ENCODE results near the gene ST8SIA1. TPM values are rescaled to one million over a fixed set of nuclear protein-coding genes. Genes with fewer than 3 reads are reported as not detected.

ST8SIA1 gene
- total RNA-seq, 1 experiment from 2014 or later: not detected

DNA sequence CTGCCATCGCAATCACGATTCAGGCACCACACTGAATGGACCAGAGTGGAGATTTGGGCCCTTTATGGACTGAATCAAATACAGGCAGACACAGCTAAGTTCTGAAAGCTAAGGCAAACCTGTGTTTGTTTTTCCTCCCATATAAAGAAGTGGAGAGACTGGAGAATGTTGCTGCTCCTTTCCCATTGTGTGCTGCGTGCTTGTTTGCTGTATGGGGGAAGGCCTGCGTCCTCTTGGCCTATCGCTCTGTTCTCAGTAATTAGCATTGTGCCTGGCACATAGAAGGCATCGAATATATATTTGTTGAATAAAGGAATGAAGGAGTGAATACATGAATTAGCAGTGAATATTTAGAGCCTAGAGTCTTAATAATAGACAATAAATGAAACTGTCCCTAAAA, 12.4 kb downstream of the ST8SIA1 start:
- Mint-ChIP-seq H3K36me3 (ENCODE audit: insufficient read depth in 1 of 3, low read depth in 3 of 3) (no peaks in the 10 kb centered on the region; a peak in 1 of 7 replicates), H3K9me3 (no peaks in the 10 kb centered on the region), H3K4me1 (peaks cover 10 to 15% of the 10 kb centered on the region in 2 experiments), H3K4me3 (no peak overlapping the region), H3K27me3 (ENCODE audit: low read depth) (peaks cover 2% of the 10 kb centered on the region; the same call in 1 of the 2 replicates), H3K27ac (no peak overlapping the region)
- no peak overlapping the region for H2BK15ac ChIP-seq (ENCODE audit: low read depth, low read length)
- H4K5ac ChIP-seq (ENCODE audit: insufficient read length, low read depth, low read length): no peak overlapping the region
- H3K18ac ChIP-seq (ENCODE audit: insufficient read length, low read depth, low read length): no peak overlapping the region
- no peaks in the 10 kb centered on the region for H3K79me2 ChIP-seq (ENCODE audit: insufficient read depth, low read length)
- no peak overlapping the region for H2BK120ac ChIP-seq (ENCODE audit: low read depth, low read length, poor library complexity, severe bottlenecking)
- H3K9me3 ChIP-seq (ENCODE audit: control insufficient read depth, low read depth, low read length): no peaks in the 10 kb centered on the region
- H3K4me2 ChIP-seq (ENCODE audit: insufficient read depth, insufficient read length, low read length): no peak overlapping the region
- H2BK12ac ChIP-seq (ENCODE audit: insufficient read length, low read depth, low read length): no peak overlapping the region
- TF ChIP-seq, protein P1, sequence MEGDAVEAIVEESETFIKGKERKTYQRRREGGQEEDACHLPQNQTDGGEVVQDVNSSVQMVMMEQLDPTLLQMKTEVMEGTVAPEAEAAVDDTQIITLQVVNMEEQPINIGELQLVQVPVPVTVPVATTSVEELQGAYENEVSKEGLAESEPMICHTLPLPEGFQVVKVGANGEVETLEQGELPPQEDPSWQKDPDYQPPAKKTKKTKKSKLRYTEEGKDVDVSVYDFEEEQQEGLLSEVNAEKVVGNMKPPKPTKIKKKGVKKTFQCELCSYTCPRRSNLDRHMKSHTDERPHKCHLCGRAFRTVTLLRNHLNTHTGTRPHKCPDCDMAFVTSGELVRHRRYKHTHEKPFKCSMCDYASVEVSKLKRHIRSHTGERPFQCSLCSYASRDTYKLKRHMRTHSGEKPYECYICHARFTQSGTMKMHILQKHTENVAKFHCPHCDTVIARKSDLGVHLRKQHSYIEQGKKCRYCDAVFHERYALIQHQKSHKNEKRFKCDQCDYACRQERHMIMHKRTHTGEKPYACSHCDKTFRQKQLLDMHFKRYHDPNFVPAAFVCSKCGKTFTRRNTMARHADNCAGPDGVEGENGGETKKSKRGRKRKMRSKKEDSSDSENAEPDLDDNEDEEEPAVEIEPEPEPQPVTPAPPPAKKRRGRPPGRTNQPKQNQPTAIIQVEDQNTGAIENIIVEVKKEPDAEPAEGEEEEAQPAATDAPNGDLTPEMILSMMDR (conservative IDR thresholded peaks at IDR 0.05): no peak
- H3K79me1 ChIP-seq (ENCODE audit: insufficient read depth, low read depth, low read length, poor library complexity, severe bottlenecking): no peaks in the 10 kb centered on the region
- no peak overlapping the region for H3K23ac ChIP-seq (ENCODE audit: insufficient read length, low read depth, low read length)
- H4K20me1 ChIP-seq (ENCODE audit: control insufficient read depth, insufficient read depth, insufficient read length): no peaks in the 10 kb centered on the region
- no peak overlapping the region for H3K4ac ChIP-seq (ENCODE audit: low read depth, low read length)
- no peak overlapping the region for H3T11ph ChIP-seq (ENCODE audit: low read length)
- H4K8ac ChIP-seq (replicated peaks; ENCODE audit: insufficient read length, low read depth, low read length): no peak overlapping the region
- H2AK5ac ChIP-seq (ENCODE audit: insufficient read length, low read length): no peak overlapping the region
- H3K56ac ChIP-seq (ENCODE audit: insufficient read length, low read depth, low read length): no peak overlapping the region
- H3K27me3 ChIP-seq (ENCODE audit: insufficient read depth, low read length): no peaks in the 10 kb centered on the region
- H2AFZ ChIP-seq (ENCODE audit: low read length): no peak overlapping the region
- no peak overlapping the region for H2BK5ac ChIP-seq (ENCODE audit: insufficient read length, low read length)
- no peak overlapping the region for H2BK20ac ChIP-seq (ENCODE audit: low read depth, low read length, poor library complexity, severe bottlenecking)
- no peak overlapping the region for H3K14ac ChIP-seq (ENCODE audit: insufficient read depth, low read length)
- DNase-seq: no peak
- H3K4me1 ChIP-seq (ENCODE audit: insufficient read depth, low read length): 0 out of 2 replicates have a peak, but pooled peaks cover under 1% of the 10 kb centered on the region
- no peak overlapping the region for H4K91ac ChIP-seq (ENCODE audit: insufficient read length, low read depth, low read length)
- no CpG with 5 or more reads among the region's 6 CpGs for WGBS (ENCODE audit: extremely low coverage, insufficient read length, low lambda C conversion rate)
- H3K9ac ChIP-seq (ENCODE audit: extremely low read depth, insufficient read length, low read length): no peak overlapping the region
- no peak overlapping the region for H3K27ac ChIP-seq (ENCODE audit: insufficient read length, low read depth, low read length)
- no peaks in the 10 kb centered on the region for H3K23me2 ChIP-seq (ENCODE audit: insufficient read length, low read depth, low read length, poor library complexity, severe bottlenecking)
